ENCODE results near the gene OTOP3. TPM values are rescaled to one million over a fixed set of nuclear protein-coding genes. Genes with fewer than 3 reads are reported as not detected.

The OTOP3 gene
- total and polyA plus RNA-seq, 8 donors: 0.15 to 0.65 (median 0.35) TPM

GRCh38 chr17:74923538-74924249 is 12.0 kb upstream of the OTOP3 start:
- no peaks in the 10 kb centered on the region for H3K36me3 ChIP-seq
- FAIRE-seq: no peak
- intact Hi-C loops (cut with DNase I): no loop called here
- TF ChIP-seq CTCF (IDR thresholded peaks at IDR 0.05): peak; percentile 75 to 90 (median 84)
- 2 to 5% methylated on average over 54 to 59 of the region's 59 CpGs for WGBS, 2 donors
- H3K9me3 ChIP-seq: no peaks in the 10 kb centered on the region
- H3K4me3 ChIP-seq: peak overlapping the region in 2 of 4 donors; percentile 35 to 46
- H3K27me3 ChIP-seq: peaks cover 0 to 11% (median 4%) of the 10 kb centered on the region in 4 donors
- ATAC-seq: peak; percentile 83 to 89 (median 85)
- DNase-seq: peak; percentile 47 to 96 (median 80)
- H3K4me1 ChIP-seq: peaks cover 5 to 12% (median 8%) of the 10 kb centered on the region in 3 donors
- H3K27ac ChIP-seq: no peak overlapping the region

GRCh38 chr17:74924250-74924948 is 11.3 kb upstream of the OTOP3 start, which contains the start of gene OTOP2:
Gene OTOP2 (plus strand): TSS chr17:74924273. CDS start chr17:74924633, 360 bp downstream.
- no peak for FAIRE-seq
- ATAC-seq: peak in 2 of 4 donors; percentile 22 to 27
- Histone ChIP-seq H3K9me3 (no peaks in the 10 kb centered on the region), H3K27ac (no peak within 1 kb of the TSS), H3K4me3 (peak within 1 kb of the TSS in 2 of 4 donors; percentile 35 to 46), H3K4me1 (peaks cover 5 to 12% (median 8%) of the 10 kb centered on the region in 3 donors), H3K36me3 (no peaks in the 10 kb centered on the region), H3K27me3 (peaks cover 0 to 11% (median 4%) of the 10 kb centered on the region in 4 donors)
- WGBS, 2 donors: 3 to 4% methylated on average over 54 of the region's 54 CpGs
- intact Hi-C loops (cut with DNase I): no loop called here
- TF ChIP-seq CTCF (IDR thresholded peaks at IDR 0.05): no peak
- peak in 1 of 6 donors; percentile 67 for DNase-seq

GRCh38 chr17:74925242-74925641 is 10.5 kb upstream of the OTOP3 start:
- DNase-seq (no peak), ATAC-seq (no peak), FAIRE-seq (no peak)
- no peak for TF ChIP-seq CTCF (IDR thresholded peaks at IDR 0.05)
- H3K36me3 ChIP-seq: no peaks in the 10 kb centered on the region
- intact Hi-C loops (cut with DNase I): no loop called here
- peaks cover 5 to 12% (median 8%) of the 10 kb centered on the region in 3 donors for H3K4me1 ChIP-seq
- H3K4me3 ChIP-seq: no peak overlapping the region
- 62 to 65% methylated on average over 3 of the region's 3 CpGs for WGBS, 2 donors
- no peaks in the 10 kb centered on the region for H3K9me3 ChIP-seq
- no peak overlapping the region for H3K27ac ChIP-seq
- H3K27me3 ChIP-seq: peaks cover 0 to 11% (median 4%) of the 10 kb centered on the region in 4 donors

GRCh38 chr17:74928786-74929185 is 6.9 kb upstream of the OTOP3 start:
- H3K27me3 ChIP-seq: peaks cover 0 to 11% (median 3%) of the 10 kb centered on the region in 4 donors
- no peak for TF ChIP-seq CTCF (IDR thresholded peaks at IDR 0.05)
- no peak overlapping the region for H3K27ac ChIP-seq
- FAIRE-seq (no peak), ATAC-seq (no peak), DNase-seq (no peak)
- no peaks in the 10 kb centered on the region for H3K36me3 ChIP-seq
- 64 to 68% methylated on average over 6 of the region's 6 CpGs for WGBS, 2 donors
- no peak overlapping the region for H3K4me3 ChIP-seq
- intact Hi-C loops (cut with DNase I): no loop called here
- H3K9me3 ChIP-seq: no peaks in the 10 kb centered on the region
- peaks cover under 1 to 8% (median 4%) of the 10 kb centered on the region in 3 donors for H3K4me1 ChIP-seq

Data from pancreas (tissue), 10 donors.